ENCODE measurements around the gene EPHB2. TPM values are rescaled to one million over a fixed set of nuclear protein-coding genes. Genes with fewer than 3 reads are reported as not detected.

EPHB2 gene
- total and polyA plus RNA-seq, 11 donors: 0.11 to 6.3 (median 0.70) TPM

GRCh38 chr1:22914156-22914555 is 203.5 kb downstream of the EPHB2 start:
- no peak for TF ChIP-seq POLR2A (IDR thresholded peaks at IDR 0.05)
- no peak for TF ChIP-seq CTCF (IDR thresholded peaks at IDR 0.05)
- intact Hi-C loops (cut with DNase I): no loop called here
- Histone ChIP-seq H3K36me3 (no peaks in the 10 kb centered on the region), H3K27ac (no peak overlapping the region), H3K4me3 (no peak overlapping the region), H3K9me3 (no peaks in the 10 kb centered on the region), H3K27me3 (peaks cover 0 to 5% (median 0%) of the 10 kb centered on the region in 9 donors), H3K4me1 (no peaks in the 10 kb centered on the region)
- ATAC-seq (no peak), DNase-seq (no peak)
- 88 to 90% (median 89%) methylated on average over 5 to 10 of the region's 10 CpGs for WGBS, 4 donors

- TF ChIP-seq POLR2A (IDR thresholded peaks at IDR 0.05) (no peak), CTCF (IDR thresholded peaks at IDR 0.05) (no peak)
- DNase-seq: no peak
- Histone ChIP-seq H3K27me3 (peaks cover 0 to 5% (median 0%) of the 10 kb centered on the region in 9 donors), H3K9me3 (no peaks in the 10 kb centered on the region), H3K36me3 (no peaks in the 10 kb centered on the region), H3K4me1 (no peaks in the 10 kb centered on the region), H3K27ac (no peak overlapping the region), H3K4me3 (no peak overlapping the region)
- 78 to 88% (median 83%) methylated on average over 8 of the region's 8 CpGs for WGBS, 4 donors
- no peak for ATAC-seq
- intact Hi-C loops (cut with DNase I): no loop called here
Observed at GRCh38 chr1:22914633-22915217, 204.1 kb downstream of the EPHB2 start.

GRCh38 chr1:22915231-22915630 is 204.6 kb downstream of the EPHB2 start:
- peaks cover 0 to under 1% (median 0%) of the 10 kb centered on the region in 12 donors for H3K4me1 ChIP-seq
- H3K9me3 ChIP-seq: no peaks in the 10 kb centered on the region
- ATAC-seq: no peak
- no peak overlapping the region for H3K4me3 ChIP-seq
- 63 to 77% (median 71%) methylated on average over 7 of the region's 7 CpGs for WGBS, 4 donors
- intact Hi-C loops (cut with DNase I): no loop called here
- no peaks in the 10 kb centered on the region for H3K36me3 ChIP-seq
- peaks cover 0 to 5% (median 0%) of the 10 kb centered on the region in 9 donors for H3K27me3 ChIP-seq
- no peak overlapping the region for H3K27ac ChIP-seq
- no peak for TF ChIP-seq POLR2A (IDR thresholded peaks at IDR 0.05)
- no peak for TF ChIP-seq CTCF (IDR thresholded peaks at IDR 0.05)
- no peak for DNase-seq

- H3K27me3 ChIP-seq: peaks cover 0 to 5% (median 0%) of the 10 kb centered on the region in 9 donors
- WGBS, 4 donors: 65 to 70% (median 67%) methylated on average over 9 to 15 of the region's 15 CpGs
- no peak overlapping the region for H3K27ac ChIP-seq
- no peak for TF ChIP-seq POLR2A (IDR thresholded peaks at IDR 0.05)
- no peak for TF ChIP-seq CTCF (IDR thresholded peaks at IDR 0.05)
- no peak overlapping the region for H3K4me3 ChIP-seq
- ATAC-seq: no peak
- intact Hi-C loops (cut with DNase I): no loop called here
- H3K4me1 ChIP-seq: peaks cover 0 to 8% (median 0%) of the 10 kb centered on the region in 12 donors
- no peaks in the 10 kb centered on the region for H3K9me3 ChIP-seq
- no peaks in the 10 kb centered on the region for H3K36me3 ChIP-seq
- no peak for DNase-seq
Observed at GRCh38 chr1:22915816-22916470, 205.3 kb downstream of the EPHB2 start.
